ENCODE results near the gene MTFR2. TPM values are rescaled to one million over a fixed set of nuclear protein-coding genes. Genes with fewer than 3 reads are reported as not detected.

Gene MTFR2
- total and polyA plus RNA-seq, 2 of the 13 experiments (the other 11 are each of a cell fraction or from before 2014, with no cell fraction given), result 6.7 to 10.7 TPM

DNA sequence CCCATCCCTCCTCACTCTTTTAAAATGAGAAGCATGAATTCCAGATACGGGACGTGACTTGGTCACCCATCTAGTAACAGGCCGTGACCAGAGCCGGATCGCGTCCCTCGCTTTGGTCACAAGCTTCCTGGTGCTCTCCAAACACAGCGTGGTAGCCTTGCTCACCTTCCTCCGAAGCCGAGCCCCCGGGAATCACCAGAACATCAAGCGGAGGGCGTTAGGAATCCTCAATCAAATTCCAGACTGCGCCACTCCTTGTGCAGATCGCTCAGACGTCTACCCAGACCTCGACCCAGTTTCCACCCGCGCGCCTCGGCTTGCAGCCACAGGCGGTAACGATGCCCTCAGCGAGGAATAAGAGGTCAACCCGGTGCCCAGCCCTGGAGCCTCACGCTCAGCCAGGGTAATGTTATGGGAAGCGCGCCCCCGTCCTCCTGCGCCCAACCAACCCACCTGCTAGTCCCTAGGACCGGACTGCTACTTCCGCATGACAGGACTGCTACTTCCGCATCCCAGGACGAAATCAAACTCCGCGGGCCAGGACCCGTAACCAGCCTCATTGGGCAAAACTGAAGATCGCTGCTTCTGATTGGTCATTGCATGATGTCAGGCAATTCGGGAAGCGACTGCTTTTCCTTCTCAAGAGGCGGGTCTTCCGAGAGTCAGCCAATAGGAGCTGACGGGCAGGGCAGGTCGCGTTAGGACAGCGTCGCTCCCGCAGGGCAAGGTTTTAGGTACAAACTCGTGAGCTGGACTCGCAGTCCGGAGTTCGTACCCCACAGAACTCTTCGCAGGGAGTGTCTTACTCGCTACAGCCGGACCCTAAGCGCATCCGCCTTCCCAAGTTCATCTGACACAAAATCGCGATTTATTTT is at the start of gene MTFR2 (continued):
- TF ChIP-seq TFAP4 (IDR thresholded peaks at IDR 0.05; ENCODE audit: borderline replicate concordance, low read depth) (peak; percentile 67; the same call in 1 of the 2 replicates), FOXJ3 (CRISPR knock-in tag; IDR thresholded peaks at IDR 0.05; ENCODE audit: borderline replicate concordance) (peak; percentile 62; the same call in 1 of the 2 replicates), HIC2 (CRISPR knock-in tag; IDR thresholded peaks at IDR 0.05; ENCODE audit: low read depth) (no peak), ZNF792 (CRISPR knock-in tag; IDR thresholded peaks at IDR 0.05) (peak; percentile 60; the same call in 1 of the 2 replicates), ZSCAN21 (CRISPR knock-in tag; IDR thresholded peaks at IDR 0.05; ENCODE audit: borderline replicate concordance) (peak; percentile 80), FOXP4 (CRISPR knock-in tag; IDR thresholded peaks at IDR 0.05) (peak; percentile 20; the same call in 1 of the 2 replicates), ZNF850 (CRISPR knock-in tag; conservative IDR thresholded peaks at IDR 0.05) (no peak), HDAC2 (CRISPR knock-in tag; IDR thresholded peaks at IDR 0.05) (peak; percentile 97), ARNT (IDR thresholded peaks at IDR 0.05) (no peak), PITX1 (CRISPR knock-in tag; IDR thresholded peaks at IDR 0.05) (peak; percentile 77), MXD4 (CRISPR knock-in tag; IDR thresholded peaks at IDR 0.05) (peak; percentile 100), ZNF784 (CRISPR knock-in tag; IDR thresholded peaks at IDR 0.05; ENCODE audit: borderline replicate concordance) (0 out of 2 replicates have a peak, but pooled peaks have one; percentile 47)
- TF ChIP-seq, protein P1, sequence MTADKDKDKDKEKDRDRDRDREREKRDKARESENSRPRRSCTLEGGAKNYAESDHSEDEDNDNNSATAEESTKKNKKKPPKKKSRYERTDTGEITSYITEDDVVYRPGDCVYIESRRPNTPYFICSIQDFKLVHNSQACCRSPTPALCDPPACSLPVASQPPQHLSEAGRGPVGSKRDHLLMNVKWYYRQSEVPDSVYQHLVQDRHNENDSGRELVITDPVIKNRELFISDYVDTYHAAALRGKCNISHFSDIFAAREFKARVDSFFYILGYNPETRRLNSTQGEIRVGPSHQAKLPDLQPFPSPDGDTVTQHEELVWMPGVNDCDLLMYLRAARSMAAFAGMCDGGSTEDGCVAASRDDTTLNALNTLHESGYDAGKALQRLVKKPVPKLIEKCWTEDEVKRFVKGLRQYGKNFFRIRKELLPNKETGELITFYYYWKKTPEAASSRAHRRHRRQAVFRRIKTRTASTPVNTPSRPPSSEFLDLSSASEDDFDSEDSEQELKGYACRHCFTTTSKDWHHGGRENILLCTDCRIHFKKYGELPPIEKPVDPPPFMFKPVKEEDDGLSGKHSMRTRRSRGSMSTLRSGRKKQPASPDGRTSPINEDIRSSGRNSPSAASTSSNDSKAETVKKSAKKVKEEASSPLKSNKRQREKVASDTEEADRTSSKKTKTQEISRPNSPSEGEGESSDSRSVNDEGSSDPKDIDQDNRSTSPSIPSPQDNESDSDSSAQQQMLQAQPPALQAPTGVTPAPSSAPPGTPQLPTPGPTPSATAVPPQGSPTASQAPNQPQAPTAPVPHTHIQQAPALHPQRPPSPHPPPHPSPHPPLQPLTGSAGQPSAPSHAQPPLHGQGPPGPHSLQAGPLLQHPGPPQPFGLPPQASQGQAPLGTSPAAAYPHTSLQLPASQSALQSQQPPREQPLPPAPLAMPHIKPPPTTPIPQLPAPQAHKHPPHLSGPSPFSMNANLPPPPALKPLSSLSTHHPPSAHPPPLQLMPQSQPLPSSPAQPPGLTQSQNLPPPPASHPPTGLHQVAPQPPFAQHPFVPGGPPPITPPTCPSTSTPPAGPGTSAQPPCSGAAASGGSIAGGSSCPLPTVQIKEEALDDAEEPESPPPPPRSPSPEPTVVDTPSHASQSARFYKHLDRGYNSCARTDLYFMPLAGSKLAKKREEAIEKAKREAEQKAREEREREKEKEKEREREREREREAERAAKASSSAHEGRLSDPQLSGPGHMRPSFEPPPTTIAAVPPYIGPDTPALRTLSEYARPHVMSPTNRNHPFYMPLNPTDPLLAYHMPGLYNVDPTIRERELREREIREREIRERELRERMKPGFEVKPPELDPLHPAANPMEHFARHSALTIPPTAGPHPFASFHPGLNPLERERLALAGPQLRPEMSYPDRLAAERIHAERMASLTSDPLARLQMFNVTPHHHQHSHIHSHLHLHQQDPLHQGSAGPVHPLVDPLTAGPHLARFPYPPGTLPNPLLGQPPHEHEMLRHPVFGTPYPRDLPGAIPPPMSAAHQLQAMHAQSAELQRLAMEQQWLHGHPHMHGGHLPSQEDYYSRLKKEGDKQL (CRISPR knock-in tag; IDR thresholded peaks at IDR 0.05; ENCODE audit: low read depth), result no peak; the same call in 1 of the 2 replicates
- TF ChIP-seq, protein P2, sequence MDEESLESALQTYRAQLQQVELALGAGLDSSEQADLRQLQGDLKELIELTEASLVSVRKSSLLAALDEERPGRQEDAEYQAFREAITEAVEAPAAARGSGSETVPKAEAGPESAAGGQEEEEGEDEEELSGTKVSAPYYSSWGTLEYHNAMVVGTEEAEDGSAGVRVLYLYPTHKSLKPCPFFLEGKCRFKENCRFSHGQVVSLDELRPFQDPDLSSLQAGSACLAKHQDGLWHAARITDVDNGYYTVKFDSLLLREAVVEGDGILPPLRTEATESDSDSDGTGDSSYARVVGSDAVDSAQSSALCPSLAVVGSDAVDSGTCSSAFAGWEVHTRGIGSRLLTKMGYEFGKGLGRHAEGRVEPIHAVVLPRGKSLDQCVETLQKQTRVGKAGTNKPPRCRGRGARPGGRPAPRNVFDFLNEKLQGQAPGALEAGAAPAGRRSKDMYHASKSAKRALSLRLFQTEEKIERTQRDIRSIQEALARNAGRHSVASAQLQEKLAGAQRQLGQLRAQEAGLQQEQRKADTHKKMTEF (CRISPR knock-in tag; IDR thresholded peaks at IDR 0.05), result peak; percentile 75
- TF ChIP-seq, protein P3, sequence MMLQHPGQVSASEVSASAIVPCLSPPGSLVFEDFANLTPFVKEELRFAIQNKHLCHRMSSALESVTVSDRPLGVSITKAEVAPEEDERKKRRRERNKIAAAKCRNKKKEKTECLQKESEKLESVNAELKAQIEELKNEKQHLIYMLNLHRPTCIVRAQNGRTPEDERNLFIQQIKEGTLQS (CRISPR knock-in tag; IDR thresholded peaks at IDR 0.05), result peak; percentile 13; the same call in 1 of the 2 replicates

Data from HepG2 (cell line).